K562 (cell line): Measurements from ENCODE around the gene PDCL3. TPM values are rescaled to one million over a fixed set of nuclear protein-coding genes. Genes with fewer than 3 reads are reported as not detected.

Experiments
- CSDE1 ChIP-seq, 2 experiments: fragments of 450-650 bp; IDR thresholded peaks; 2 replicates each; pipeline ENCODE4 v1.6.1; 2016; ENCODE audit warnings: mild to moderate bottlenecking in 1 of 2
- ESRRA ChIP-seq: fragments of 450-650 bp; IDR thresholded peaks from 2 replicates; pipeline ENCODE4 v1.6.1; 2014; ENCODE audit warnings: low read depth, mild to moderate bottlenecking, moderate library complexity, borderline replicate concordance
- ETV1 ChIP-seq: fragments of 450-650 bp; conservative IDR thresholded peaks from 2 replicates; pipeline ENCODE4 v1.6.1; 2016; ENCODE audit warnings: missing genetic modification characterization, control low read depth, low read depth, missing compliant biosample characterization
- GTF2A2 ChIP-seq: IDR thresholded peaks from 2 replicates; pipeline ENCODE4 v1.6.1; 2016; ENCODE audit warnings: mild to moderate bottlenecking, missing genetic modification characterization, missing compliant biosample characterization
- HMGN3 ChIP-seq: IDR thresholded peaks from 2 replicates; pipeline ENCODE4 v1.6.1; 2011; ENCODE audit warnings: borderline replicate concordance, low read depth, mild to moderate bottlenecking, mixed read lengths, low read length; ENCODE audit not compliant: insufficient read length; ENCODE audit errors: extremely low read depth
- MCM3 ChIP-seq: fragments of 450-650 bp; IDR thresholded peaks from 2 replicates; pipeline ENCODE4 v1.6.1; 2016
- NCOA6 ChIP-seq: fragments of 450-650 bp; IDR thresholded peaks from 2 replicates; pipeline ENCODE4 v1.6.1; 2017; ENCODE audit warnings: mild to moderate bottlenecking
- NR2C2 ChIP-seq, 2 experiments: fragments of 200-800 bp in 1 of 2; sonication (Bioruptor generic) in 1 of 2; sonication (generic) in 1 of 2; formaldehyde crosslinking in 1 of 2; IDR thresholded peaks; 2 replicates each; pipeline versions ENCODE4 v1.6.1 to v1.8.0; 2016 to 2022; ENCODE audit warnings: mild to moderate bottlenecking in 1 of 2, missing compliant biosample characterization in 1 of 2, missing genetic modification characterization in 1 of 2, missing genetic modification reagents in 1 of 2
- SP2 ChIP-seq: IDR thresholded peaks from 2 replicates; pipeline ENCODE4 v1.6.1; 2011; ENCODE audit warnings: mild to moderate bottlenecking, low read depth, low read length, moderate library complexity; ENCODE audit not compliant: poor library complexity, severe bottlenecking; ENCODE audit errors: extremely low read depth
- ZNF124 ChIP-seq: sonication (generic); formaldehyde crosslinking; IDR thresholded peaks from 2 replicates; pipeline ENCODE4 v1.8.1; 2022; ENCODE audit warnings: missing genetic modification reagents
- ZNF316 ChIP-seq: fragments of 450-650 bp; IDR thresholded peaks from 2 replicates; pipeline ENCODE4 v1.6.1; 2016
- ZNF324 ChIP-seq: fragments of 250-450 bp; sonication (Bioruptor Pico); IDR thresholded peaks from 2 replicates; pipeline ENCODE4 v1.4.0; 2020; ENCODE audit warnings: mild to moderate bottlenecking
- ZNF431 ChIP-seq: sonication (generic); formaldehyde crosslinking; IDR thresholded peaks from 2 replicates; pipeline ENCODE4 v1.8.0; 2022; ENCODE audit warnings: mild to moderate bottlenecking, missing genetic modification reagents
- ZNF766 ChIP-seq: fragments of 200-800 bp; sonication (Bioruptor generic); conservative IDR thresholded peaks from 2 replicates; pipeline ENCODE4 v1.6.1; 2016; ENCODE audit warnings: missing genetic modification characterization, missing compliant biosample characterization
- polyA plus RNA-seq, 8 experiments: library from polyadenylated mRNA; depleted of rRNA in 4 of 8; stranded (reverse) in 5 of 8; unstranded in 3 of 8; fragments of >200 nt; fragmentation: Nextera tagmentation in 2 of 8; fragmentation: Illumina TruSeq in 1 of 8; extraction: Ambion mirVana in 2 of 8; extraction: Trizol in 1 of 8; gene quantifications; 2 replicates each; pipeline versions ENCODE4 v1.2.1 to v1.2.3, GENCODE V29; 2011 to 2014; ENCODE audit warnings: inconsistent platforms in 1 of 8, missing spikeins in 1 of 8
- total RNA-seq, 7 experiments: library from RNA; depleted of rRNA in 6 of 7; stranded (reverse); fragments of >200 nt in 6 of 7; fragmentation: Illumina TruSeq in 2 of 7; extraction: Trizol in 2 of 7; gene quantifications; 2 replicates each; pipeline versions ENCODE4 v1.2.1 to v1.2.3, GENCODE V29; 2011 to 2021; ENCODE audit warnings: low replicate concordance in 1 of 7

PDCL3 gene
- total and polyA plus RNA-seq, 9 of the 15 experiments (the other 6 are each of a cell fraction or from before 2014, with no cell fraction given): 16.6 to 76.7 (median 26.9) TPM

- TF ChIP-seq ESRRA (no peak), ZNF431 (CRISPR knock-in tag) (no peak), GTF2A2 (tag) (no peak), NCOA6 (no peak), SP2 (no peak), NR2C2 (CRISPR knock-in tag; IDR thresholded peaks at IDR 0.05) (no peak), NR2C2 (tag; IDR thresholded peaks at IDR 0.05) (peak; percentile 50; the same call in 1 of the 2 replicates), ZNF316 (no peak), HMGN3 (no peak), CSDE1 (IDR thresholded peaks at IDR 0.05) (no peak), MCM3 (no peak), ZNF124 (CRISPR knock-in tag) (no peak), ETV1 (tag) (peak; percentile 72), ZNF324 (CRISPR knock-in tag) (peak; percentile 59), ZNF766 (CRISPR knock-in tag) (0 out of 2 replicates have a peak, but pooled peaks have one; percentile 32)
Observed at GRCh38 chr2:100571668-100572067, 8.9 kb downstream of the PDCL3 start (continued).
